HG03469 (cell line): ENCODE results near the gene FAM83F.
A peak's percentile ranks its signal among the peaks of the same experiment; 100 is the strongest.
"Not testable (repeated sequence)": the region's sequence is repeated elsewhere in the genome, so short reads cannot be mapped to it uniquely, and the experiment has no call there.

Source experiments
- ATAC-seq: cut with Tn5 transposase; IDR thresholded peaks from one replicate; pipeline ENCODE4 v1.9.1; 2021; ENCODE audit warnings: mild to moderate bottlenecking, moderate library complexity, moderate number of reproducible peaks; ENCODE audit not compliant: unreplicated experiment

FAM83F gene

DNA sequence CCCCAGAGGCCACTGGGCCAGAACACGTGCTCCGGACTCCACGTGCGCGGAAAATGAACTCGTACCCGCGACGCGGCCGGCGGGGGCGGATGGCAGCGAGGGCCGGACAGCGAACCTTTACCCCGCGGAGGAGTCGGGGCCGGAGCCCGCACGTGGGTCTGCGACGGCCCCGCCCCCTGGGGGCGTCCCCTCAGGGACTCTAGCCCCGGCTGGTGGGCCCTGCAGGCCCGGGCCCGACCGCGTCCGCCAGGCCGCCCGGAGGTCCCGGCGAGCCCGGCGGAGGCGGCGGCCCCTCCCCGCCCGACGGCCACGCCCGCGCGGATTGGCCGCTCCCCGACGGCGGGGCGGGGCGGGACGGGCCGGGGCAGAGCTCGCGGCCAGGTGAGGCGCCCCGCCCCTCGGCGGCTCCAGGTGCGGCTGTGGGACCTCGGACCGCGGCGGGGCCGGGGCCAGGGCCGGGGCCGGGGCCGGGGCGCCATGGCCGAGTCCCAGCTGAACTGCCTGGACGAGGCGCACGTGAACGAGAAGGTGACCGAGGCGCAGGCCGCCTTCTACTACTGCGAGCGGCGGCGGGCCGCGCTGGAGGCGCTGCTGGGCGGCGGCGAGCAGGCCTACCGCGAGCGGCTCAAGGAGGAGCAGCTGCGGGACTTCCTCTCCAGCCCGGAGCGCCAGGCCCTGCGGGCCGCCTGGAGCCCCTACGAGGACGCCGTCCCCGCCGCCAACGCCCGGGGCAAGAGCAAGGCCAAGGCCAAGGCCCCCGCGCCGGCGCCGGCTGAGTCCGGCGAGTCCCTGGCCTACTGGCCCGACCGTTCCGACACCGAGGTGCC is at the start of gene FAM83F:
Gene FAM83F, plus strand, starts transcription at position 389 of the 827 bp plus-strand sequence. Its CDS starts 89 bp downstream, at position 478.
- no peak for ATAC-seq

DNA sequence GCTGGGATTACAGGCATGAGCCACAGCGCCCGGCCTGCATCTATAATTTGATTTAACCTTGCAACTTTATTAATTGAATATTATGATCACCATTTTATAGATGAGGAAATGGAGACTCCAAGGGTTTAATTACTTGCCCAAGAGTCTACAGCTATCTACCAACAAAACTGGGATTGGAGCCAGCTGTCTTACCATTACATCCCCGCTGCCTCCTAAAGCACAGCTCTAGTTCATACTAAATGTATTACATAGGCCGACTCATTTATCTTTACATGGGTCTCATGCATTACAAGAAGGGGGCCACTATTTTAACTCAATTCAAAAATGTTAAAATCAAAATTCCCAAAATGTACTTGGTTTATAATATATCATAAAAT is 48.6 kb upstream of the FAM83F start:
- no peak for ATAC-seq

DNA sequence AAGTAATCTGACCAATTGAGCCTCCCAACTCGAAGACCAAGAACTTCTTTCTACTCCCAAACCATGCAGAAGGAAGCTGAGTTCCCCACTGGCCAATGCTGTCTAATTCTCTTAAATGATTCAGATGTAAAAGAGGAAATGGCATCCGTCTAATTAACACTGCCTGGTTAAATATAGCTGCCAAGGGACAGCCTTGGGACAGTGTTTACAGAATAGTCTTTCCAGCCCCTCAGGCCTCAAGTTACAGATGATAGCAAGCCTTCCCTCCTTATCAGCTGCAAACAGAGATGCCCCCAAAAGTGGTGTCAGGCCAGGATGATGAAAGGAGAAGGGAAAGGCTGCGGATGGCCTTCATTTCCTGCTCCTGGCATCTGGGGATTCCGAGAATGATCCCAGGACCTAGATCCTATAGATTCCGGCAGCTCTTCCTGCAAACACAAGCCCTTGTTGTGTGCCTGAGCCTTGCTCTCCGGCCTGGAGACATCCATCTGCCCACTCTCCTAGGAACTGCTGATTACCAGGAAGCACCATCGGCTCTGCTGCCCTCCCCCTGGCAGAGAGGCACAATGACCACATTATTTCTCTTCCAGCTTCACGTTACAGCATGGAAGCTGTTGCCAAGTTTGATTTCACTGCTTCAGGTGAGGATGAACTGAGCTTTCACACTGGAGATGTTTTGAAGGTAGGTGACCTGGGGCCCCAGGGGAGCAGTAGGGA is 48.1 kb upstream of the FAM83F start:
- ATAC-seq: no peak

DNA sequence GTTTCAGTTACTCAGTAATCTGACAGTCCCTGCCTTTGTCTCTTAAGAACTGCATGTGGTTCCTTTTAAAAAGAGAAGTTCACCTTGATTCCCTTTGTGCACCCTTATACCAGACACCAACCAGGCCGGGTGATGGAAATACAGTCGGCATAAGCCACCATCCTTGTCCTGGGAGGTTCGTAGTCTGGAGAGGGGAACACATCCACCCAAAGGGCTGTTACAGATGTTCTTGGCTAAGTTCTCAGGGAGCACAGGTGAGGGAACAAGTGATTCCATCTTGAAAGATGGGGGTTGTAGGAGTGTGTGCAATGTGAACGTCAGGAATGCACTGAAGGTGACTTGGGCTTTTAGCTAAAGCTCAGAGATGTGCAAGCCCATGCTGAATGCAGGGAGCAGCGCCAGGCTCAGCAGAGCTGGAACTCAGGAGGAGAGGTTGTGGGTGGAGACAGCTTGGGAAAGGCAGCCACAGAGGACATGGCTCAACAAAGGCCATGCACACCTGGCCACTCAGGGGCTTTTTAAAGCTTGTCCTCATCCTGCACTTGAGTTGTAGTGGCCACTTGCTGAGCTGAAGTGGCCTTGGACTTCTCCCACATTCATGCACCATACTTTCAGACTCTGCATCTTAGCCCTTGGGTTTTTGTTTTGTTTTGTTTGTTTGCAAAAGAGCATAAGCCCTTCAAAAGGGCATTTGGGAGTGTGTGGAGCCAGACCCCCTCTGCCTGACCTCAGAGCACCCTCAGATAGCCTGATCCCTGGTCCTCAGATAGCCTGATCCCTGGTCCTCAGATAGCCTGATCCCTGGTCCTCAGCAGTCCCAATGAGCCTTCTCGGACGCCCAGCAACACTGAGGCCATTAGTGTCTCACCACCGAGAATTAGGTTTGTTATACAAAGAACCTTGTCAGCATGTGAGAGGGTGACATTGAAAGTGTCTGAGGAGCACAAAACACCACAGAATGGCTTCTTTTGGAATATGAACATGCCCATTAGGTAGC is 47.2 kb upstream of the FAM83F start:
- no peak for ATAC-seq

DNA sequence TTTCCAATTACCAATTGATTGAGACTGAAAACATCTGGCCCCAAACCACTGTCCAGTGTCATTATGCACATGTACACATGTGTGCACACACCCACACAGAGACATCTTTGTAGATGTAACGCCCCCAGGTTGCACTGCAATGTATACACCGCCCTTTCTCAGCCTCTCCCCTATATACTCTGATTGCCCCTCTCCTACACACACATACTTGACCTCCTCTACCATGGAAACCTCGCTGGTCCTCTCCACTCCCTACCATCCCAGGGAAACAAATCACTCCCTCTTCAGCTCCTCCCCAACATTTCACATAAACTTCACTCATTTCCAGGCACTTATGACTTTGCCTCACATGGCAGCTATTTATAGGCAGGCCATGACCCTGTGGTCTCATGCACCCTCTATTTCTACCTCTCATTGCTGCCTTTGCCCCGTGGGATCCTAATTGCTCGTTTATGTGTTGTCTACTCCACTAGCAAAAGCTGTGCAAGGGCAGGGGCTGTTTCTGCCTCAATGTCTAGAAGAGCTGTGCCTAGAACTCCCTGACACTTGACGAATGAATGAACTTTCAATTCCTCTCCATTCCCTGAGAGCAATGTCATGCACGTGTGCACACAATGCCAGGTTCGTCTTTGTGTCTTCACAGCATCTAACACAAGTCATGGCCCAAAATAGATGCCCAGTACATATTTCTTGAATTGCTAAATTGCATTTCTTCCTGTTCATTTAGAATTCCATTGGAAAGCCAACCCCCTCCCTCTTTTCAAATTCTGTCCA is 44.6 kb upstream of the FAM83F start:
- no peak for ATAC-seq

DNA sequence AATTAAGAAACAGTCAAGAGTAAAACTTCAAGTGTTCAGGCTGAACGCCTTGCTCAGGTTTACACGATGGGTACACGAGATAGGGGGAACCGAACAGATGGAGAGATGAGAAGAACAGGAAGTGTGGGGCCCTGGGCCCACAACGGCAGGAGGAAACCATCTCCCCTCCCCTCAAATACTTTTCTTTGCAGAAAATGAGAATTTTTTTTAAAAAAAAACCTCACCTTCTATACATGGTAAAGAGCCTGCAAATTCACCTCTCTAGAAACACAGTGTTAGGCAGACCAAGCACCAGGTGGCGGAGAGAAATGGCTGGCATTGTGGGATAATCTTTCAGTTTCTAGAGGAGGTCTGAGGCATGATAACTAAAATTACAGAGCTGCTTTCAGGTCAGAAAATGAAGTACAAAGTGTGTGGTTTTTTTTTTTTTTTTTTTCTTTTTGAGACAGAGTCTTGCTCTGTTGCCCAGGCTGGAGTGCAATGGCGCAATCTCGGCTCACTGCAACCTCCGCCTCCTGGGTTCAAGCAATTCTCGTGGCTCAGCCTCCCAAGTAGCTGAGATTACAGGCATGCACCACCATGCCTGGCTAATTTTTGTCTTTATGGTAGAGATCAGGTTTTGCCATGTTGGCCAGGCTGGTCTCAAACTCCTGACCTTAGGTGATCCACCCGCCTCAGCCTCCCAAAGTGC is 43.0 kb upstream of the FAM83F start:
- ATAC-seq: not testable (repeated sequence)

DNA sequence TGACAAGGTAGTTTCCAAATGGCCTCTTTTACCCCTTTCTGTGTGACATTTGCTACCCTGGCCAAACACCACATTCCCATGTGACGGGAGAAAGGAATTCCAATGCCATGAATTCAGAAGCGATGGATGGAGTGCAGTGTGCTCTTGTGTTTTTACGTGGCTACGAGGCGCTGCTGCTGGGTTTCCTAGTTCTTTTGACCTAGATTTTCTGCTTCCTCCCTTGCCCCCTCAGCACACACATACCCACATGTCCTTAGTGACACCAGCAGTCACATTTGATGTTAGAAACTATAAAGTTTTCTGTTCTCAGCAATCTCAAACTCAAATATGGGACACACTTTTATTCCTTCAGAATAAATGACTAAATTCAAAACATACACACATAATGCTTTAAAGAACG is 42.4 kb upstream of the FAM83F start:
- ATAC-seq: no peak

DNA sequence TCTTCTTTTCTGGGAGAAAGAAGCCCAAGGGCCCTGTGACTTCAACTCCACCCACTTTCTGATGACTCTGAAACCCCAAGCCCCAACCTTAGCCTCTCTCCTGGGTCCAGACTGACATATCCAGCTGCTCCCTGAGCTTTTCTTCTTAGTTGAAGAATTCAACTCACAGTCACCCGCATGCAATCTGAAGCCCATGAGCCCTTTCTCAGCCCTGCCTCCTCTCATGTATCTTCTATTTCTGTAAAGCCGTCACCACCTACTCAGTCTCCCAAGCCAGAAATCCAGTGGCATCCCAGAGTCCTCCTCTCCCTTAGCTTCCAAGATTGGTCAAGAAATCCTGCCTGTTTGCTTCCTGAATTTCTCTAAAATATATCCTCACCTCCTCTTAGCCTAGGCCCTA is 41.7 kb upstream of the FAM83F start:
- no peak for ATAC-seq

DNA sequence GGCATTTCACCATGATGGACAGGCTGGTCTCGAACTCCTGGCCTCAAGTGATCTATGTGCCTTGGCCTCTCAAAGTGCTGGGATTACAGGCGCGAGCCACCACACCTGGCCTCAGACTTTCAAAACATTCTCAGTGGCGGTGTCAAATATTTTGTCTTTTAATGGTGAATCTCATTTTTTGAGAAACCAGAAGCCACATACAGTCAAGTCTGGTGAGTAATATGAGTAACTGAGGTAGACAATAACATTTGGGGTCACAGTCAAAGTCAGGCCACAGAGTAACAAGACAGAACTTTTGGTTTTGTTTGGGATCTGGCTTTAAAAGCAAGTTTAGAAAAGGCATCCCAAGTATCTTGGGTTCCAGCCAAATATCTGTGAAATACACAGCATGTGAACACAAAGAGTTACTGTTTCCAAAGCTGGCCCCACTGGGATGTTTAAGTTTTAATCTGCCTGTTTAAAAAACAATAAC is 40.1 kb upstream of the FAM83F start:
- no peak for ATAC-seq

DNA sequence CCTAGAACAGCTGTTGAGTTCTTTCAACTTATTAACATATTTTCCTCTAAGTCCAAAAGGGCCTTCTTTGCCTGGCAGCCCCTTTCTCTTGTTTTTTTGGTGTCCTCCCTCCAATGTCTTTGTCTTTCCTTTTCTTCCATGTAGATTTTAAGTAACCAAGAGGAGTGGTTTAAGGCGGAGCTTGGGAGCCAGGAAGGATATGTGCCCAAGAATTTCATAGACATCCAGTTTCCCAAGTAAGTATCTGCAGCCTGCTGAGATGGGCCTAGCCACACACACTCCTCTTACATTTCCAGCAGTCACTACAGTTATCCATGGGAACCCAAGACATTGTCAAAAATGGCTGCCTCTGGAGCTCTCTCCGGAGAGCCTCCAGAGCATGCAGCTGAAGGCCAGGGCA is 39.1 kb upstream of the FAM83F start:
- ATAC-seq: no peak

DNA sequence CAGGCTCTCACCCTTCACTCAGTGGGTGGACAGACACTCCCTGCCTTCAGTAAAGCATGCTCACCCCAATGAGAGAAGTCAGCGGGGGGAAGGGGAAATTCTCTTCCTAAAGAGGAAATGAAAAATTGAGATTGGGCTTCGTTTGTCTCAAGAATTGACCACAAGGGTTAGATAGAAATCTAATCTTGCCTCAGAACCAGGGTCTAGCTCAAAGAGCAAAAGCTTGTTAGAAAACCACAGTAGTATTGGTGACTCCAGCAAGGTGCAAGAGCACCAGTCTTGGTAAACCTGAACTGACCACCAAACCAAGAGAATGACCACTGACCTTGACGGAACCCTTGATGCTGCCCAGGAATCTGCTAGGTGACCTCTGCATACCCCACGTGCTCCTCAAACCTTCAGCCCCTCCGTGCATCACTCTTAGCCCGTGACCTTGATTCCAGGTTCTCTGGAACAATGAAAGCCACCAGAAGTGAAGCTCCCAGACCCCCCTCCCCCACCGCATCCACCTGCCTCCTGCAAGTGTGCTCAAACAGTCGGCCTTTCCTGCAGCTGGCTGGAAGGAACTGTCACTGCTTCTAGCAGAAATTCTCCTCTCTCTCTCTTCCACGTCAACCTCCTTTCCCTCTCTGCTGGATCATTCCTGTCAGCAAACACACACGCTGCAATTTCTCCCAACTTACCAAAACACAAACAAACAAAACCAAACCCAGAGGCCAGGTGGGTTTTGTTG is 37.7 kb upstream of the FAM83F start:
- ATAC-seq: no peak

DNA sequence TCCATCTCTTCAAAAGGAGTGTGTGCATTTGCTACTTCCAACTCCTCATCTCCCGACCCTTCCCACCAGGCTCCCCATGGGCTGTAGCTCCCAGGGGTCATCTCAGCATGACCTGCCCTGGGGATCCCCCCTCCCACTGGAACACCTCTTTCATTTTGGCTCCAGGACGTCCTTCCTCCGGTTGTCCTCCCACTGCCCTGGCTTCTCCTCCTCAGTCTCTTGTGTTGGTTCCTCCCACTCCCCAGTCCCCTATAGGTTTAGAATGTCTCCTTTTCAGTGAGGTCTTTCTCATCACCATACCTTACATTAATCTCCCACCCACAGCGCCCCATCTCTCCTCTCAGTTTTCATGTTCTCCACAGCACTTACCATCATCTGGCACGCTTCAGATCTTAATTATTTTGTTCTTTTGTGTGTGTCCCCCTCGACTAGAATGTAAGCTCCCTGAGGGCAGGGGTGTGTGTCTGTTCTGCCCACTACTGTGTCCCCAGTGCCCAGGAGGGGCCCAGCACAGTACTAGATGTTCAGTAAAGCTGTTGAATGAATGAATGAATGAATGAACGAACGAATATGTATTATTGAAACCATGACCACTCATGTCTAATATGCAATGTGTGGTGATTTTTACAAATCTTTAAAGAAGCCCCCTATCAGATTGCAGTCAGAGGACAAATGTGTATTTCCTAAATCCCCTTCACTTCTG is 36.6 kb upstream of the FAM83F start:
- no peak for ATAC-seq

DNA sequence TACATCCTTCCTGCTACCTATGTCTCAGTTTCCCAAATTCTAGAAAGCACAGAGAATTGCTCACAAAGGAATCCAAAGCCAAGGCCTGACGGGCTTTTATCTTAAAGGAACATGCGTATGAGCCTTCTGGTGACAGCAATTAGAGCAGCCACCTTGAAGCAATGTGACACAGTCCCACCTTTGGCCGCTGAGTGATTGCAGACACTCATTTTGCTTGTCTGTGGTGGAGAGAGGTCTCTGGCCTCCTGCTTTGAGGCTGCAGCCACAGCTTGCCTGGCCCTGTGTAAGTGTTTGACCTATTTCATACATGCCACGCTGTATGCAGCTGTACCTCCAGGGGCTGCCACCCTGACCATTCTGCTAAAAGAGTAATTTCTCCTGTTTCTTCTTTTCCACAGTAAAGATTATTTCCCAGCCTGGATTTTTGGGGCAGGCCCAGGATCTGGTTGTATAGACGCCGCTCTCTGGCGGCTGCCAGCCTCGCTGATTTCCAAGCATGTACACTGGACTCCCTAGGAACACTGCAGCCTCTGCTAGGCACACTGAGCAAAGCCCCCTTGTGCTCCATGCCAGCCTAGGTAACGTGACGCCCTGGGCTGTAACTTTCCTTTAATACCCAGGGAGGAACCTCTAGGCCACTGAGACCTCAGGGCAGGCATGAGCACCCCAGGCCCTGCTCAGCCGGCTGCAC is 35.7 kb upstream of the FAM83F start:
- no peak for ATAC-seq

DNA sequence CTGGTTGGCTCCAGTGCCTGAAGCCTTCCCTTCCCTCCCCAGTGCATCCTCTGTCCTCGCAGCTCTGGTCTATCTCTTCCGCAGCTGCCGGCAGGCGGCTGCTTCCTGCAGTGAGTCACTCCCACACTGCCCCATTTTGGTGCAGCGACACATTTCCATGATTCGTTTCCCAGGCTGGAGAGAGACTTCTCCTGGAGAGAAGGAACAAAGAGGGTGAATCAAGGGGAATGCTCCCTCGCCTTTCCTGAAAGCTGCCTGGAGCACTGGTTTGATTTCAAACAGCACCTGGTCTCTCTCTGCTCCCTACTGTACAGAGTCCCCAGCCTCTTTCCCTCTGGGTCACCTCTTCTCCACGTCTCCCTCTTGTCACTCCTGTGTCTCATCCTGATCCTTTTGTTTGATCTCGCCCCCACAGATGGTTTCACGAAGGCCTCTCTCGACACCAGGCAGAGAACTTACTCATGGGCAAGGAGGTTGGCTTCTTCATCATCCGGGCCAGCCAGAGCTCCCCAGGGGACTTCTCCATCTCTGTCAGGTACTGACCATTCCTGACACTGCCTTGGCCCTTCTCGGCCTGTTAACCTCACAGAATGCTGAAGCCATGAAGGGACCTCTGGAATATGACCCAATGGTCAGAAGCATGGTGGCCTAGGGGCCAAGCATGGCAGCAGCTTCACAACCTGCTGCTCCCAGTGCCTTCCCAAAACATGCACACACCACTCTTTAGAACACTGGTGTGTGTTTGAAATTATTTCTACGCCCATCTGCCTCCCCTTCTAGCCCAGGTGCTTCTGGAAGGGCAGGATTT is 34.9 kb upstream of the FAM83F start, which contains the start of gene TMA7B:
Gene TMA7B, plus strand, starts transcription at position 758 of the 808 bp plus-strand sequence. CDS start 3,978 bp downstream, outside the sequence.
- no peak for ATAC-seq

DNA sequence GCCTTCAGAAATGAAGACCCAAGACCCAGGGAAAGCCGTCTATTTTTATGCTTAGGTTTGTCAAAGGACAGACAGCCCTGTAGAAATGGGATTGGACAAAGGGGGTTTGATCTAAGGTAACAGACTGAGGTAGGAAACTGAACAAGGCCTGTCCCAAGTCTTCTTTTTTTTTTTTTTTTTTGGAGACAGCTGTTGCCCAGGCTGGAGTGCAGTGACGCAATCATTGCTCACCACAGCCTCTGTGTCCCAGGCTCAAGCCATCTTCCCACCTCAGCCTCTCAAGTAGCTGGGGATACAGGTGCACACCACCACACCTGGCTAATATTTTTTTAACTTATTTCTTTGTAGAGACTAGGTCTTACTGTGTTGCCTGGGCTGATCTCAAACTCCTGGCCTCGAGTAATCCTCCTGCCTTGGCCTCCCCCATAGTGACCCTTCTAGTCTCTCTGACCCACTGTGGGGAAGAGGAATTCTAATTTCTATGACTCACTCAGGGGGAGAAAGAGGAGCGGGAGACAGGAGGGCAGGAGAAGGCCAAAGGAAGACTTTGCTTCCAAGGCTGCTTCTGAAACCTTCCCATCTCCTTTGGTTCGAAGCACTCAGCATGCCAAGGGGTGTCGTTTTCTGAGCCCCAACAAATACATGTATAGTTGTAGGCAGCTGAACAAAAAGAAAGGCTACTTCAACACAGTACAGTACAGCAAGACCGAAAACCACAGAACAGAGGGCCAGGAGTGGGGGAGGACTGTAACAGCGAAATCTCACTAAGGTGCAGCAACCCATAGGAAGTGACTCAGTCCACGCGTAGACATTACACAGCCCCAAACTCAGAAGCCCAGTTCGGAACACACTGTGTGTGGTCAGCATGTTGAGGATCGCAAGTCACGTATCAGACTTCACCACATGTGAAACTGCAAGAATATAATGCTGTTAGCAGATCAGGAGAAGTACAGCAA is 33.7 kb upstream of the FAM83F start:
- peak; percentile 67 for ATAC-seq

DNA sequence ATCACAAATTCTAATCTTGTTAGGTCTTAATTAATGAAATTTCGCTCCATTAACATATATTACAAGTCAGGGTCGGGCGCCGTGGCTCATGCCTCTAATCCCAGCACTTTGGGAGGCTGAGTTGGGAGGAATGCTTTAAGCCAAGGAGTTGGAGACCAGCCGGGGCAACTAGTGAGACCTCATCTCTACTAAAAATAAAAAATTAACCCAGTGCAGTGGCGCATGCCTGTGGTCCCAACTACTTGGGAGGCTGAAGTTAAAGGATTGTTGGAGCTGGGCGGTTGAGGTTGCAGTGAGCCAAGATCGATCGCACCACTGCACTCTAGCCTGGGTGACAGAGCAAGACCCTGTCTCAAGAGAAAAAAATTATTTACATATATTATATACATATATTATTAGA is 32.7 kb upstream of the FAM83F start:
- no peak for ATAC-seq
